ENCODE data around the gene TMEM45A.

DNA sequence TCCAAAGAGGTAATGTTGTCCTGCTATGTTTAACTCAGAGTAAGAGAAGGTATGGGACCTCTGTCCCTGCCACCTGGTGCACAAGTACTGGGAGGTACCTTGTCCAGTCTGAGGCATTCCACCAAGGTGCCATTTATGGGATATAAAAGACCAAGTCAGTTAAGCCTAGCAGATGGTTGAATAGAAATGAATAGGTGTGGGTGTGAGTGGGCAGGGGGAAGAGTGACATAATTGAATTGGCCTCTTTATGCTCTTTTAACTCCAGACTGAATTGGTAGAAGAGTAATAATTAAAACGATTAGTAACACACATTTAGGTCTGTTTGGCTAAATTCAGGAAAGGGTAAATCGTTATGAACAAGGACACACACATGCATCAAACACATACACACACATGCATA is 117.5 kb downstream of the TMEM45A start:
- no peak for TF ChIP-seq POLR2A (IDR thresholded peaks at IDR 0.05)
- no peak for TF ChIP-seq CTCF (IDR thresholded peaks at IDR 0.05)
- no peak for TF ChIP-seq POLR2AphosphoS5 (IDR thresholded peaks at IDR 0.05)

All from suprapubic skin (tissue), 4 donors.